A549 (cell line): ENCODE data around the gene GLP2R. TPM values are rescaled to one million over a fixed set of nuclear protein-coding genes. Genes with fewer than 3 reads are reported as not detected.
A peak's percentile ranks its signal among the peaks of the same experiment; 100 is the strongest.

Experiments
- ATAC-seq, 2 experiments: fragments of 200-7000 bp in 1 of 2; fragments of >200 bp in 1 of 2; cut with Nextera tagmentation in 1 of 2; cut with Tn5 transposase in 1 of 2; 3 replicates each; pipeline versions ENCODE4 v1.8.0 to v1.9.1; 2018 to 2020; ENCODE audit warnings: mild to moderate bottlenecking in 1 of 2, moderate library complexity in 1 of 2
- CTCF ChIA-PET: fragments of 300-600 bp; sonication (Branson Sonifier 250); formaldehyde crosslinking; extraction: SDS; loops from one replicate; lab custom pipeline; 2021; ENCODE audit warnings: antibody characterized with exemption, inconsistent platforms; lab: Yijun Ruan, JAX
- POLR2A ChIA-PET: fragments of 350-600 bp; formaldehyde crosslinking; extraction: SDS; loops from one replicate; lab custom pipeline; 2021; ENCODE audit warnings: antibody characterized with exemption, inconsistent platforms; lab: Yijun Ruan, JAX
- DNase-seq, 2 experiments: peaks; one replicate each; pipeline versions ENCODE4 v3.0.0 to v3.0.0-alpha.2; 2011 to 2016; ENCODE audit warnings: low read depth in 1 of 2, low spot score in 1 of 2
- FAIRE-seq: peaks from 2 replicates; lab custom pipeline; 2011; peaks lifted over from hg19 to GRCh38; lab: Jason Lieb, UNC
- H3K27ac ChIP-seq, 2 experiments: fragments of >200 bp; sonication (Bioruptor Twin); formaldehyde crosslinking; 3 replicates each; pipeline ENCODE4 v1.5.1; 2016 to 2017
- H3K4me1 ChIP-seq: fragments of >200 bp; sonication (Bioruptor Twin); formaldehyde crosslinking; 3 replicates; pipeline ENCODE4 v1.6.1; 2016
- H3K4me2 ChIP-seq: fragments of >200 bp; sonication (Bioruptor Twin); formaldehyde crosslinking; 3 replicates; pipeline ENCODE4 v1.6.1; 2016
- H3K4me3 ChIP-seq: fragments of >200 bp; sonication (Bioruptor Twin); formaldehyde crosslinking; 3 replicates; pipeline ENCODE4 v1.5.1; 2016
- H3K9me3 ChIP-seq: fragments of >200 bp; sonication (Bioruptor Twin); formaldehyde crosslinking; 3 replicates; pipeline ENCODE4 v1.6.1; 2016
- CEBPB ChIP-seq, 2 experiments: fragments of >200 bp in 1 of 2; sonication (Bioruptor Twin) in 1 of 2; formaldehyde crosslinking in 1 of 2; IDR thresholded peaks; 2 replicates each; pipeline ENCODE4 v1.6.1; 2012 to 2016
- EP300 ChIP-seq, 2 experiments: fragments of >200 bp; sonication (Bioruptor Twin); formaldehyde crosslinking; IDR thresholded peaks; 2 replicates in 1 of 2; 3 replicates in 1 of 2; pipeline ENCODE4 v1.6.1; 2016 to 2017
- FOSB ChIP-seq: fragments of 250-450 bp; sonication (Bioruptor Pico); IDR thresholded peaks from 2 replicates; pipeline ENCODE4 v1.5.0; 2020; ENCODE audit warnings: mild to moderate bottlenecking, moderate library complexity
- FOSL2 ChIP-seq, 2 experiments: fragments of 450-650 bp in 1 of 2; fragments of >200 bp in 1 of 2; sonication (Bioruptor Twin) in 1 of 2; formaldehyde crosslinking; IDR thresholded peaks; 2 replicates each; pipeline versions ENCODE4 v1.5.0 to v1.6.1; 2016 to 2020; ENCODE audit warnings: mild to moderate bottlenecking in 1 of 2, moderate library complexity in 1 of 2
- FOXS1 ChIP-seq: fragments of 250-450 bp; sonication (Bioruptor Pico); IDR thresholded peaks from 2 replicates; pipeline ENCODE4 v1.5.0; 2020; ENCODE audit warnings: mild to moderate bottlenecking, moderate library complexity
- GATA3 ChIP-seq: IDR thresholded peaks from 2 replicates; pipeline ENCODE4 v1.6.1; 2012; ENCODE audit warnings: borderline replicate concordance
- HES2 ChIP-seq: fragments of >200 bp; sonication (Bioruptor Twin); formaldehyde crosslinking; IDR thresholded peaks from 2 replicates; pipeline ENCODE4 v1.6.1; 2016
- HMGXB4 ChIP-seq: fragments of 250-450 bp; sonication (Bioruptor Pico); IDR thresholded peaks from 2 replicates; pipeline ENCODE4 v1.5.0; 2021; ENCODE audit warnings: mild to moderate bottlenecking, moderate library complexity, borderline replicate concordance
- HOXB5 ChIP-seq: fragments of 250-450 bp; sonication (Bioruptor Pico); IDR thresholded peaks from 2 replicates; pipeline ENCODE4 v1.5.0; 2020; ENCODE audit warnings: mild to moderate bottlenecking, moderate library complexity
- JUN ChIP-seq, 2 experiments: fragments of >200 bp; sonication (Bioruptor Twin); formaldehyde crosslinking; IDR thresholded peaks; 2 replicates in 1 of 2; 3 replicates in 1 of 2; pipeline ENCODE4 v1.6.1; 2016 to 2017
- JUNB ChIP-seq: fragments of >200 bp; sonication (Bioruptor Twin); formaldehyde crosslinking; IDR thresholded peaks from 2 replicates; pipeline ENCODE4 v1.6.1; 2016
- KDM1A ChIP-seq: fragments of 200-600 bp; sonication (generic); IDR thresholded peaks from 2 replicates; pipeline ENCODE4 v1.6.1; 2016; ENCODE audit warnings: low read depth, mild to moderate bottlenecking
- MAFK ChIP-seq: fragments of 450-650 bp; IDR thresholded peaks from 2 replicates; pipeline ENCODE4 v1.6.1; 2014; ENCODE audit not compliant: partially characterized antibody
- MAX ChIP-seq: IDR thresholded peaks from 2 replicates; pipeline ENCODE4 v1.6.1; 2012
- RAD21 ChIP-seq, 2 experiments: fragments of >200 bp in 1 of 2; sonication (Bioruptor Twin) in 1 of 2; formaldehyde crosslinking in 1 of 2; IDR thresholded peaks in 1 of 2; conservative IDR thresholded peaks in 1 of 2; 2 replicates in 1 of 2; 3 replicates in 1 of 2; pipeline ENCODE4 v1.6.1; 2012 to 2018; ENCODE audit warnings: inconsistent platforms in 1 of 2
- REST ChIP-seq: fragments of 200-600 bp; sonication (generic); IDR thresholded peaks from 2 replicates; pipeline ENCODE4 v1.6.1; 2016; ENCODE audit warnings: antibody characterized with exemption, mild to moderate bottlenecking, moderate library complexity
- SREBF2 ChIP-seq: fragments of 450-650 bp; IDR thresholded peaks from 2 replicates; pipeline ENCODE4 v1.6.1; 2014; ENCODE audit warnings: mild to moderate bottlenecking, moderate library complexity
- TP53 ChIP-seq: fragments of 250-450 bp; sonication (Bioruptor Pico); IDR thresholded peaks from 2 replicates; pipeline ENCODE4 v1.5.0; 2021; ENCODE audit warnings: mild to moderate bottlenecking, moderate library complexity
- WGBS: methylation state at CpG from one replicate; pipeline ENCODE4 v1.1.6; 2017; ENCODE audit errors: missing lambda C conversion rate; 5-methylcytosine and 5-hydroxymethylcytosine counted together
- polyA plus RNA-seq, 4 experiments: library from polyadenylated mRNA; depleted of rRNA in 3 of 4; stranded (reverse); fragments of >200 nt; fragmentation: RNase III in 1 of 4; extraction: RNeasy Plus Mini Kit Qiagen cat#74134 plus additional on column Dnase treatment in 1 of 4; gene quantifications; 2 replicates in 3 of 4; 3 replicates in 1 of 4; pipeline ENCODE4 v1.2.3, GENCODE V29; 2011 to 2017
- TF ChIP-seq, protein P1 (sequence below): fragments of >200 bp; sonication (Bioruptor Twin); formaldehyde crosslinking; IDR thresholded peaks from 3 replicates; pipeline ENCODE4 v1.6.1; 2016

The GLP2R gene
- polyA plus RNA-seq, 2 of the 4 experiments (the other 2 are of a cell fraction) = 27.9 to 48.7 TPM

- ChIA-PET CTCF (interaction anchor here (1.0 to 2.0 kb wide), 3 partner anchors 9 to 43 kb away, joined by 3 to 10 read pairs (median 3); no protein-coding TSS in a partner anchor), POLR2A (no interaction called here)
- peak overlapping the region; percentile 72 to 78 for H3K27ac ChIP-seq
- H3K4me2 ChIP-seq = peak overlapping the region; percentile 39
- ATAC-seq (peak; percentile 95 to 97), DNase-seq (peak; percentile 80 to 86), FAIRE-seq (peak; percentile 79)
- TF ChIP-seq HES2 (0 out of 2 replicates have a peak, but pooled peaks have one; percentile 38), HMGXB4 (CRISPR knock-in tag) (no peak), JUNB (peak; percentile 97), KDM1A (no peak), FOSL2 (IDR thresholded peaks at IDR 0.05) (peak; percentile 95), FOSL2 (CRISPR knock-in tag; IDR thresholded peaks at IDR 0.05) (peak; percentile 94), REST (no peak), RAD21 (conservative IDR thresholded peaks at IDR 0.05 in 1 of 2, IDR thresholded peaks at IDR 0.05 in 1 of 2) (peak in 1 of 2 experiments; percentile 50; a peak in 2 of 5 replicates), TP53 (CRISPR knock-in tag) (no peak), MAFK (peak; percentile 61), JUN (IDR thresholded peaks at IDR 0.05) (peak; percentile 84 to 96; a peak in 3 of 5 replicates), MAX (peak; percentile 73), HOXB5 (CRISPR knock-in tag) (0 out of 2 replicates have a peak, but pooled peaks have one; percentile 29), SREBF2 (no peak), GATA3 (peak; percentile 74; the same call in 1 of the 2 replicates), CEBPB (IDR thresholded peaks at IDR 0.05) (peak; percentile 75 to 81), EP300 (IDR thresholded peaks at IDR 0.05) (peak; percentile 89 to 91; a peak in 4 of 5 replicates)
- TF ChIP-seq, protein P1, sequence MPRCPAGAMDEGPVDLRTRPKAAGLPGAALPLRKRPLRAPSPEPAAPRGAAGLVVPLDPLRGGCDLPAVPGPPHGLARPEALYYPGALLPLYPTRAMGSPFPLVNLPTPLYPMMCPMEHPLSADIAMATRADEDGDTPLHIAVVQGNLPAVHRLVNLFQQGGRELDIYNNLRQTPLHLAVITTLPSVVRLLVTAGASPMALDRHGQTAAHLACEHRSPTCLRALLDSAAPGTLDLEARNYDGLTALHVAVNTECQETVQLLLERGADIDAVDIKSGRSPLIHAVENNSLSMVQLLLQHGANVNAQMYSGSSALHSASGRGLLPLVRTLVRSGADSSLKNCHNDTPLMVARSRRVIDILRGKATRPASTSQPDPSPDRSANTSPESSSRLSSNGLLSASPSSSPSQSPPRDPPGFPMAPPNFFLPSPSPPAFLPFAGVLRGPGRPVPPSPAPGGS = peak; percentile 81; the same call in 2 of the 3 replicates
- no peak overlapping the region for H3K4me3 ChIP-seq
- H3K4me1 ChIP-seq = peaks cover 25% of the 10 kb centered on the region
- WGBS = 2% methylated on average over 3 of the region's 3 CpGs
- H3K9me3 ChIP-seq = peaks cover 41% of the 10 kb centered on the region
Measured at GRCh38 chr17:9880582-9880999, 54.9 kb downstream of the GLP2R start.

DNA sequence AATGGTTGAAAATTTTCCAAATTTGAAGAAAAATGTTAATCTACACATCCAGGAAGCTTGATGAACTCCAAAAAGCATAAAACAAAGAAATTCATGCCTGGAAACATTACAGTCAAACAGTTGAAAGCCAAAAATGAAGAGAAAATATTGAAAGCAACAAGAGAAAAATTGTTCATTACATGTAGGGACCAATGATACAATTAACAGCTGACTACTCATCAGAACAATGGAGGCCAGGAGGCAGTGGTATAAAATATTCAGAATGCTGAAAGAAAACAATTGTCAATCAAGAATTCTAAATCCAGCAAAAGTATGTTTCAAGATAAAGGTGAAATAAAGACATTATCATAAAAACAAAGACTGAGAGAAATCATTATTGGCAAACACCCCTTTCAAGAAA is 57.7 kb downstream of the GLP2R start:
- no peak overlapping the region for H3K4me2 ChIP-seq
- H3K9me3 ChIP-seq = peaks cover 57% of the 10 kb centered on the region
- ChIA-PET POLR2A (no interaction called here), CTCF (interaction anchor here (0.9 kb wide), 1 partner anchor 12 kb away, joined by 3 read pairs; no protein-coding TSS in a partner anchor)
- DNase-seq (peak in 1 of 2 experiments; percentile 23), FAIRE-seq (peak; percentile 36), ATAC-seq (no peak)
- no peak overlapping the region for H3K27ac ChIP-seq
- H3K4me1 ChIP-seq = peaks cover 37% of the 10 kb centered on the region
- no peak overlapping the region for H3K4me3 ChIP-seq
- TF ChIP-seq FOSB (CRISPR knock-in tag) = 0 out of 2 replicates have a peak, but pooled peaks have one; percentile 41
- TF ChIP-seq FOXS1 (CRISPR knock-in tag) = no peak
- TF ChIP-seq, all 56 proteins: peak for 1
